Muscle of back (tissue), 13 donors: Measurements from ENCODE around the gene MIOX. TPM values are rescaled to one million over a fixed set of nuclear protein-coding genes. Genes with fewer than 3 reads are reported as not detected.

Experiments used
- DNase-seq, 3 donors: peaks; one replicate each; pipeline versions ENCODE4 v3.0.0 to v3.0.0-alpha.2; 2013
- long read RNA-seq, 9 donors: transcript quantifications; one replicate each; lab custom pipeline, GENCODE V29; 2026
- polyA plus RNA-seq, 10 donors: library from polyadenylated mRNA; unstranded; fragments of 120-200 nt; gene quantifications; one replicate each; pipeline ENCODE4 v1.2.1, GENCODE V29; 2013; ENCODE audit not compliant: insufficient read length in 10 of 10

Gene MIOX
- under 1 TPM in 1 of 10 donors, not detected in 9; 0.14 TPM for polyA plus RNA-seq
- long read RNA-seq, donor 1 = 0 reads
- long read RNA-seq, donor 2 = 0 reads
- long read RNA-seq, donor 3 = 0 reads
- long read RNA-seq, donor 4 = 0 reads
- long read RNA-seq, donor 5 = 0 reads
- long read RNA-seq, donor 6 = 0 reads
- long read RNA-seq, donor 7 = 0 reads
- long read RNA-seq, donor 8 = 0 reads
- long read RNA-seq, donor 9 = 0 reads

GRCh38 chr22:50486561-50487289, at the start of gene MIOX:
Gene MIOX, plus strand, starts transcription at chr22:50486859. Its CDS starts 39 bp downstream, at chr22:50486898.
- no peak for DNase-seq

- no peak for DNase-seq
These were observed 49.0 kb upstream of the MIOX start for GRCh38 chr22:50437511-50438304.

- no peak for DNase-seq
These were observed 48.1 kb upstream of the MIOX start for GRCh38 chr22:50438305-50439275.

GRCh38 chr22:50439314-50439870, 47.3 kb upstream of the MIOX start:
- DNase-seq = no peak

GRCh38 chr22:50439871-50440331, 46.8 kb upstream of the MIOX start:
- no peak for DNase-seq

GRCh38 chr22:50440544-50441249, 46.0 kb upstream of the MIOX start:
- DNase-seq = no peak

- no peak for DNase-seq
These were observed 45.1 kb upstream of the MIOX start for GRCh38 chr22:50441428-50441993.

- no peak for DNase-seq
These were observed 43.5 kb upstream of the MIOX start for GRCh38 chr22:50443197-50443596.

- DNase-seq = no peak
These were observed 42.6 kb upstream of the MIOX start for GRCh38 chr22:50443801-50444625.

GRCh38 chr22:50444663-50445062, 42.0 kb upstream of the MIOX start:
- DNase-seq = no peak

GRCh38 chr22:50445071-50445879, 41.4 kb upstream of the MIOX start:
- peak in 1 of 3 donors; percentile 32 for DNase-seq

- no peak for DNase-seq
These were observed 40.6 kb upstream of the MIOX start for GRCh38 chr22:50445880-50446707.

- no peak for DNase-seq
These were observed 39.7 kb upstream of the MIOX start for GRCh38 chr22:50446708-50447575.

- DNase-seq = no peak
These were observed 38.8 kb upstream of the MIOX start for GRCh38 chr22:50447576-50448551.

GRCh38 chr22:50452649-50453048, 34.0 kb upstream of the MIOX start:
- DNase-seq = no peak
